ENCODE measurements around the gene TMEM26.

DNA sequence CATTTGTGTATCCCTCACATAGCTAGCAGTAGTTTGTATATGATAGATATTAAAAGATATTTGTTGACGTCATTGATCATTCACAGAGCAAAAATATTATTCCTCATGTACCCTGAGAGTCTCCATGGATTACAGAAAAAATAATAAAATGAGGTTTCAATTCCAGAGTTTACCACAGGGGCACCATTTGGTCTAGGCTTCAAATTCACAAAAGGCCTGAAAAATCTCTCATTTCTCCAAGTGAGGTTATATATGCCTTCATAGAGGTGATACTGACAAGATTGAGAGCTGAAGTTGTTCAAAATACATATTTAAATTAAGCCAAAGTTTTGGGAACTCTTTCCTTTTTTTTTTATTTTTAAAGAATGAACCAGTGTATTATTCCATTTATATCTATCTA lies 52.7 kb downstream of the TMEM26 start:
- TF ChIP-seq, protein P1, sequence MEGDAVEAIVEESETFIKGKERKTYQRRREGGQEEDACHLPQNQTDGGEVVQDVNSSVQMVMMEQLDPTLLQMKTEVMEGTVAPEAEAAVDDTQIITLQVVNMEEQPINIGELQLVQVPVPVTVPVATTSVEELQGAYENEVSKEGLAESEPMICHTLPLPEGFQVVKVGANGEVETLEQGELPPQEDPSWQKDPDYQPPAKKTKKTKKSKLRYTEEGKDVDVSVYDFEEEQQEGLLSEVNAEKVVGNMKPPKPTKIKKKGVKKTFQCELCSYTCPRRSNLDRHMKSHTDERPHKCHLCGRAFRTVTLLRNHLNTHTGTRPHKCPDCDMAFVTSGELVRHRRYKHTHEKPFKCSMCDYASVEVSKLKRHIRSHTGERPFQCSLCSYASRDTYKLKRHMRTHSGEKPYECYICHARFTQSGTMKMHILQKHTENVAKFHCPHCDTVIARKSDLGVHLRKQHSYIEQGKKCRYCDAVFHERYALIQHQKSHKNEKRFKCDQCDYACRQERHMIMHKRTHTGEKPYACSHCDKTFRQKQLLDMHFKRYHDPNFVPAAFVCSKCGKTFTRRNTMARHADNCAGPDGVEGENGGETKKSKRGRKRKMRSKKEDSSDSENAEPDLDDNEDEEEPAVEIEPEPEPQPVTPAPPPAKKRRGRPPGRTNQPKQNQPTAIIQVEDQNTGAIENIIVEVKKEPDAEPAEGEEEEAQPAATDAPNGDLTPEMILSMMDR (conservative IDR thresholded peaks at IDR 0.05), result no peak; the same call in 1 of the 2 replicates
- no peak for TF ChIP-seq ZFX (IDR thresholded peaks at IDR 0.05)
